Measurements from ENCODE around the gene TRIOBP. TPM values are rescaled to one million over a fixed set of nuclear protein-coding genes. Genes with fewer than 3 reads are reported as not detected.

Gene TRIOBP
- total and polyA plus RNA-seq, 2 of the 13 experiments (the other 11 are each of a cell fraction or from before 2014, with no cell fraction given), result 6.1 to 15.4 TPM

GRCh38 chr22:37803639-37804351 is 106.9 kb downstream of the TRIOBP start (continued):
- TF ChIP-seq E2F5 (CRISPR knock-in tag; conservative IDR thresholded peaks at IDR 0.05) (no peak), RAD51 (IDR thresholded peaks at IDR 0.05; ENCODE audit: borderline replicate concordance) (no peak), MXD3 (CRISPR knock-in tag; IDR thresholded peaks at IDR 0.05) (no peak), MXD1 (CRISPR knock-in tag; IDR thresholded peaks at IDR 0.05) (no peak), AKAP8 (CRISPR knock-in tag; IDR thresholded peaks at IDR 0.05) (no peak), ZFAT (CRISPR knock-in tag; conservative IDR thresholded peaks at IDR 0.05) (no peak), TSC22D2 (CRISPR knock-in tag; IDR thresholded peaks at IDR 0.05; ENCODE audit: borderline replicate concordance) (no peak), THAP9 (CRISPR knock-in tag; IDR thresholded peaks at IDR 0.05; ENCODE audit: borderline replicate concordance) (no peak), POGK (CRISPR knock-in tag; conservative IDR thresholded peaks at IDR 0.05) (no peak), ZNF331 (CRISPR knock-in tag; IDR thresholded peaks at IDR 0.05) (no peak), GATA4 (IDR thresholded peaks at IDR 0.05; ENCODE audit: borderline replicate concordance, low read depth) (no peak), HMGXB3 (CRISPR knock-in tag; IDR thresholded peaks at IDR 0.05; ENCODE audit: borderline replicate concordance) (no peak), RARA (CRISPR knock-in tag; IDR thresholded peaks at IDR 0.05) (no peak), ATF4 (CRISPR knock-in tag; IDR thresholded peaks at IDR 0.05) (no peak), ZNF230 (CRISPR knock-in tag; IDR thresholded peaks at IDR 0.05) (no peak; the same call in 1 of the 2 replicates), EHMT2 (IDR thresholded peaks at IDR 0.05; ENCODE audit: borderline replicate concordance, low read depth, low read length) (no peak), GTF3A (CRISPR knock-in tag; conservative IDR thresholded peaks at IDR 0.05) (no peak)
